ENCODE measurements around the gene PAFAH2. TPM values are rescaled to one million over a fixed set of nuclear protein-coding genes. Genes with fewer than 3 reads are reported as not detected.

Gene PAFAH2
- total RNA-seq (ENCODE audit: unreplicated experiment), result 13.4 TPM
- long read RNA-seq, transcript PAFAH2-201 (11 exons, 3,581 nt), result major isoform, 8 of 12 reads
- long read RNA-seq, partial matches to known transcripts, result 3 of 12 reads
- long read RNA-seq, other reads (novel, unspliced or antisense), result 1 of 12 reads

GRCh38 chr1:25997828-25998761, at the start of gene PAFAH2:
PAFAH2 (minus strand) TSS chr1:25998063; CDS start chr1:25990816, 7,247 bp downstream.
- H3K9me3 Mint-ChIP-seq (ENCODE audit: unreplicated experiment), result no peaks in the 10 kb centered on the region
- H3K27me3 Mint-ChIP-seq (ENCODE audit: unreplicated experiment), result peaks cover 4% of the 10 kb centered on the region
- peak within 1 kb of the TSS; percentile 93 for H3K4me3 Mint-ChIP-seq (ENCODE audit: unreplicated experiment)
- H3K4me1 Mint-ChIP-seq (ENCODE audit: unreplicated experiment), result peaks cover 15% of the 10 kb centered on the region
- TF ChIP-seq CTCF (IDR thresholded peaks at IDR 0.05; ENCODE audit: unreplicated experiment), result peak; percentile 99
- no peaks in the 10 kb centered on the region for H3K36me3 Mint-ChIP-seq (ENCODE audit: low read depth, unreplicated experiment)
- peak within 1 kb of the TSS; percentile 98 for H3K27ac Mint-ChIP-seq (ENCODE audit: unreplicated experiment)
- peak; percentile 93 for DNase-seq (ENCODE audit: low spot score)

- H3K36me3 Mint-ChIP-seq (ENCODE audit: low read depth, unreplicated experiment), result no peaks in the 10 kb centered on the region
- H3K9me3 Mint-ChIP-seq (ENCODE audit: unreplicated experiment), result no peaks in the 10 kb centered on the region
- H3K4me3 Mint-ChIP-seq (ENCODE audit: unreplicated experiment), result no peak overlapping the region
These were observed 49.5 kb upstream of the PAFAH2 start for GRCh38 chr1:26047278-26047874.

GRCh38 chr1:26046246-26047095, 48.6 kb upstream of the PAFAH2 start:
- DNase-seq (ENCODE audit: low spot score), result no peak

More at GRCh38 chr1:26047278-26047874, 49.5 kb upstream of the PAFAH2 start:
- peaks cover 21% of the 10 kb centered on the region for H3K27me3 Mint-ChIP-seq (ENCODE audit: unreplicated experiment)
- DNase-seq (ENCODE audit: low spot score), result no peak
- H3K4me1 Mint-ChIP-seq (ENCODE audit: unreplicated experiment), result peaks cover 14% of the 10 kb centered on the region
- TF ChIP-seq CTCF (IDR thresholded peaks at IDR 0.05; ENCODE audit: unreplicated experiment), result no peak
- H3K27ac Mint-ChIP-seq (ENCODE audit: unreplicated experiment), result no peak overlapping the region

DNA sequence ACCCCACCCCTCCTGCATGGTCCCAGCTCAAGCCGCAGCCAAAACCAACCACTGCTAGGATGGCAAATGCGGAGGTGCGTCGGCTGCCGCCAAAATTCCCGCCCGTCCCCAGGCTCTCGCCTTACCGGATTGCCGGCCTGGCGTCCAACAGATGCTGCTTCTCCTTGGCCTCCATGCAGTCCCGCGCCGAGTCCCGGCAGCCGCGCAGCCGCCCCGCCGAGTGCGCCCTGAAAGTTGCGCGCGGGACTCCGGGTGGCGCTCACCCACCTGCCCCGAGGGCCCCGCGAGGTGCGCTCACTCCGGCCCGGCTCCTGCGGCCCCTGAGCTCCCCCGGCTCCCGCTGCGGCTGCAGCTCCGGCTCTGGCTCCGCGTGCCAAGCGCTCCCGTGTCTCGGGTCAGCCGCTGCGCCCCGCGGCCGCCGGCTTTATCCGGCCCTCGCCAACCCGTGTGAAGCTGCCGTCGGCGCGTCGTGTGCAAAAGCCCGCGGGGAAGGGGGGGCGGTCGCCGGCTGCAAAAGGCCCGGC, 47.9 kb upstream of the PAFAH2 start, which contains the start of gene SLC30A2:
Gene SLC30A2, minus strand, starts transcription at position 397 of the 524 bp plus-strand sequence. Its CDS starts 222 bp downstream, at position 175.
- no peak for TF ChIP-seq CTCF (IDR thresholded peaks at IDR 0.05; ENCODE audit: unreplicated experiment)
- DNase-seq (ENCODE audit: low spot score), result peak; percentile 28
- Mint-ChIP-seq H3K4me3 (ENCODE audit: unreplicated experiment) (peak within 1 kb of the TSS; percentile 8), H3K27ac (ENCODE audit: unreplicated experiment) (no peak within 1 kb of the TSS), H3K36me3 (ENCODE audit: low read depth, unreplicated experiment) (no peaks in the 10 kb centered on the region), H3K4me1 (ENCODE audit: unreplicated experiment) (peaks cover 7% of the 10 kb centered on the region), H3K9me3 (ENCODE audit: unreplicated experiment) (no peaks in the 10 kb centered on the region), H3K27me3 (ENCODE audit: unreplicated experiment) (peaks cover 25% of the 10 kb centered on the region)

More at GRCh38 chr1:26046246-26047095, 48.6 kb upstream of the PAFAH2 start:
- peaks cover 24% of the 10 kb centered on the region for H3K27me3 Mint-ChIP-seq (ENCODE audit: unreplicated experiment)
- H3K4me3 Mint-ChIP-seq (ENCODE audit: unreplicated experiment), result no peak overlapping the region
- TF ChIP-seq CTCF (IDR thresholded peaks at IDR 0.05; ENCODE audit: unreplicated experiment), result no peak
- no peaks in the 10 kb centered on the region for H3K36me3 Mint-ChIP-seq (ENCODE audit: low read depth, unreplicated experiment)
- H3K9me3 Mint-ChIP-seq (ENCODE audit: unreplicated experiment), result no peaks in the 10 kb centered on the region
- H3K4me1 Mint-ChIP-seq (ENCODE audit: unreplicated experiment), result peaks cover 14% of the 10 kb centered on the region
- H3K27ac Mint-ChIP-seq (ENCODE audit: unreplicated experiment), result no peak overlapping the region

Data from endothelial cell (in vitro differentiated cells).